Stimulated activated CD4-positive, alpha-beta T cell treated with anti-CD3 and anti-CD28 coated beads, TNF-alpha, amount 100 ng/mL, for 1 hour (primary cell): ENCODE results near the gene CYTIP.

ENCODE experiments used
- DNase-seq, 3 donors: peaks; one replicate each; pipeline ENCODE4 v3.0.0-alpha.2; 2020; ENCODE audit warnings: low read depth in 3 of 3, low spot score in 1 of 3

Gene CYTIP

GRCh38 chr2:157443795-157444640, at the start of gene CYTIP:
Gene CYTIP, minus strand, starts transcription at chr2:157444089. Its CDS starts 69 bp downstream, at chr2:157444020.
- no peak for DNase-seq

GRCh38 chr2:157492189-157492773, 48.4 kb upstream of the CYTIP start:
- DNase-seq = peak; percentile 16 to 44 (median 43)

- no peak for DNase-seq
Observed at GRCh38 chr2:157489983-157490382, 46.1 kb upstream of the CYTIP start.

- no peak for DNase-seq
Observed at GRCh38 chr2:157488877-157489276, 45.0 kb upstream of the CYTIP start.

- no peak for DNase-seq
Observed at GRCh38 chr2:157487747-157488146, 43.9 kb upstream of the CYTIP start.

- no peak for DNase-seq
Observed at GRCh38 chr2:157487271-157487610, 43.4 kb upstream of the CYTIP start.

- DNase-seq = no peak
Observed at GRCh38 chr2:157486596-157487270, 42.8 kb upstream of the CYTIP start.

GRCh38 chr2:157480182-157480961, 36.5 kb upstream of the CYTIP start:
- no peak for DNase-seq

- DNase-seq = no peak
Observed at GRCh38 chr2:157479081-157480027, 35.5 kb upstream of the CYTIP start.

GRCh38 chr2:157477919-157478318, 34.0 kb upstream of the CYTIP start:
- DNase-seq = no peak

GRCh38 chr2:157476953-157477709, 33.2 kb upstream of the CYTIP start:
- DNase-seq = no peak

GRCh38 chr2:157475722-157476390, 32.0 kb upstream of the CYTIP start:
- no peak for DNase-seq

- DNase-seq = no peak
Observed at GRCh38 chr2:157473581-157473980, 29.7 kb upstream of the CYTIP start.

GRCh38 chr2:157471078-157471477, 27.2 kb upstream of the CYTIP start:
- no peak for DNase-seq

- no peak for DNase-seq
Observed at GRCh38 chr2:157470321-157470720, 26.4 kb upstream of the CYTIP start.

- no peak for DNase-seq
Observed at GRCh38 chr2:157469726-157470125, 25.8 kb upstream of the CYTIP start.

- DNase-seq = no peak
Observed at GRCh38 chr2:157468931-157469708, 25.2 kb upstream of the CYTIP start.

- no peak for DNase-seq
Observed at GRCh38 chr2:157466764-157467163, 22.9 kb upstream of the CYTIP start.
